ENCODE data around the gene PLXNA4.
A peak's percentile ranks its signal among the peaks of the same experiment; 100 is the strongest.

Gene PLXNA4

DNA sequence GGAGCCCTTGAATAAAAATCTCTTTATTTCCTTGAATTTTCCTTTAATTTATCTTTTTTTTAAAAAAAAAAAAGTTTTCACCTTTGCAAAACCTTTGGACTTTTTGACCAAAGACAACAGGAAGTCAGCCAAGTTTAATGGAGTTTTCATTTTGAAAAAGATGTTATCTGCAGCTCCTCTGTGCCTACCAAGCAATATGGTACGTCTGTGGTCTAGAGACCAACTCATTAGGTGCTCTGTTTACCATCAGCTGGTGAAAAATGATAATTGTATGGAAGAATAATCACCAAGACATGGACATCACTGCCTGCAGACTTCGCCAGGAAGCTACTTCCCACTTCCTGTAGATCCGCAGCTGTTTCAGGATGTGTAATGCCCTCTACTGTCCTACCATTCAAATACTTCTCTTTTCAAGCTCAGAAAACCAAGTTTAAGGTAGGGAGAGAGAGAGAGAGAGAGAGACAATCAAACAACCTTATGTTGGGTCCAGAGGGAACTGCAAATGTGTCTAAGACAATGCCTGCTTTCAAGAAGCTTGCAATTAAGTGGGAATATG is 18.7 kb downstream of the PLXNA4 start:
- Histone ChIP-seq H3K36me3 (ENCODE audit: control insufficient read depth in 1 of 2, insufficient read depth in 2 of 2, low read depth in 1 of 2, low read length in 2 of 2) (peaks cover 0 to 27% of the 10 kb centered on the region in 2 experiments), H3K9me3 (ENCODE audit: control insufficient read depth, low read length) (peaks cover 5% of the 10 kb centered on the region), H3K23ac (ENCODE audit: low read length in 2 of 2) (no peak overlapping the region), H4K8ac (ENCODE audit: low read length) (no peak overlapping the region), H2BK120ac (ENCODE audit: low read depth, low read length) (no peak overlapping the region), H2BK12ac (ENCODE audit: low read length in 2 of 2) (no peak overlapping the region), H3K14ac (ENCODE audit: low read length in 2 of 2) (no peak overlapping the region), H3K4me3 (ENCODE audit: insufficient read depth in 1 of 2, low read depth in 1 of 2, low read length in 2 of 2) (no peak overlapping the region), H3K27ac (ENCODE audit: low read length, poor library complexity, severe bottlenecking) (no peak overlapping the region), H2AK5ac (ENCODE audit: low read length, severe bottlenecking) (no peak overlapping the region), H2BK5ac (ENCODE audit: low read depth, low read length, poor library complexity, severe bottlenecking) (no peak overlapping the region), H3K79me1 (replicated peaks; ENCODE audit: low read length, poor library complexity, severe bottlenecking) (no peaks in the 10 kb centered on the region), H2AFZ (ENCODE audit: low read depth, low read length) (no peak overlapping the region), H3K9ac (ENCODE audit: low read length) (no peak overlapping the region), H2BK15ac (ENCODE audit: low read depth, poor library complexity, severe bottlenecking) (no peak overlapping the region), H3K18ac (ENCODE audit: low read depth in 1 of 2, low read length in 2 of 2) (no peak overlapping the region), H3K27me3 (ENCODE audit: control insufficient read depth in 1 of 2, insufficient read depth in 1 of 2, low read length in 2 of 2) (peaks cover 0 to 25% of the 10 kb centered on the region in 2 experiments), H3K4me2 (ENCODE audit: low read length, poor library complexity, severe bottlenecking) (no peak overlapping the region), H3K4me1 (ENCODE audit: control insufficient read depth, insufficient read depth, low read depth, low read length) (no peaks in the 10 kb centered on the region), H3K4ac (ENCODE audit: low read depth in 1 of 2, low read length in 2 of 2) (no peak overlapping the region), H4K91ac (ENCODE audit: low read length) (no peak overlapping the region)
- peak; percentile 15 for DNase-seq
- 55% methylated on average over 1 of the region's 3 CpGs for WGBS

DNA sequence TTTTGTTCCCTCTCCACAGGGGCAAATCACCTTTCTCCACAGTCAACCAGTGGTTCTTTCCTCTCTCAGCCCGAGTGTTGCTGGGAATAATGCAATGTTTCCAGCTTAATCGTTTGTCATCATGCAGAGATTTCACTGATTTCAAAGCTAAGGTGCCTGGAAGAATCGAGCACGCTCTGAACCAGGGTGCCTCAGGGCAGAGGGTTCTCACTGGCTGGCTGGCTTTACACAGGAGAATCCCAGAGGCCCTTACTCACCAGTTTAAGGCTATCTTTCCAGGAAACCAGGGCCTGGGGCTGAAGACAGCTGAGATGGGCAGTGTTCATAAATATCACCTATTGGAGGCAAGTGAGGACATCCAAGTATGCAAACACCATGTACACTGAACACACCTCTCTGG is 21.8 kb downstream of the PLXNA4 start:
- no peak for DNase-seq
- H3K27ac ChIP-seq (ENCODE audit: low read length, poor library complexity, severe bottlenecking), result no peak overlapping the region
- H4K91ac ChIP-seq (ENCODE audit: low read length), result no peak overlapping the region
- H4K8ac ChIP-seq (ENCODE audit: low read length), result no peak overlapping the region
- H3K9me3 ChIP-seq (ENCODE audit: control insufficient read depth, low read length), result peaks cover 21% of the 10 kb centered on the region
- H3K4ac ChIP-seq (ENCODE audit: low read depth in 1 of 2, low read length in 2 of 2), result no peak overlapping the region
- H2BK12ac ChIP-seq (ENCODE audit: low read length in 2 of 2), result no peak overlapping the region
- H3K18ac ChIP-seq (ENCODE audit: low read depth in 1 of 2, low read length in 2 of 2), result no peak overlapping the region
- 72% methylated on average over 4 of the region's 4 CpGs for WGBS
- H3K23ac ChIP-seq (ENCODE audit: low read length in 2 of 2), result no peak overlapping the region
- no peak overlapping the region for H3K4me2 ChIP-seq (ENCODE audit: low read length, poor library complexity, severe bottlenecking)
- H3K4me1 ChIP-seq (ENCODE audit: control insufficient read depth, insufficient read depth, low read depth, low read length), result no peaks in the 10 kb centered on the region
- no peak overlapping the region for H2BK120ac ChIP-seq (ENCODE audit: low read depth, low read length)
- no peak overlapping the region for H2AFZ ChIP-seq (ENCODE audit: low read depth, low read length)
- no peak overlapping the region for H3K9ac ChIP-seq (ENCODE audit: low read length)
- H3K4me3 ChIP-seq (ENCODE audit: insufficient read depth in 1 of 2, low read depth in 1 of 2, low read length in 2 of 2), result no peak overlapping the region
- no peak overlapping the region for H3K14ac ChIP-seq (ENCODE audit: low read length in 2 of 2)
- H3K36me3 ChIP-seq (ENCODE audit: control insufficient read depth in 1 of 2, insufficient read depth in 2 of 2, low read depth in 1 of 2, low read length in 2 of 2), result peaks cover 0 to 43% of the 10 kb centered on the region in 2 experiments
- no peak overlapping the region for H2BK15ac ChIP-seq (ENCODE audit: low read depth, poor library complexity, severe bottlenecking)
- H2BK5ac ChIP-seq (ENCODE audit: low read depth, low read length, poor library complexity, severe bottlenecking), result no peak overlapping the region
- no peak overlapping the region for H2AK5ac ChIP-seq (ENCODE audit: low read length, severe bottlenecking)
- H3K27me3 ChIP-seq (ENCODE audit: control insufficient read depth in 1 of 2, insufficient read depth in 1 of 2, low read length in 2 of 2), result peaks cover 0 to 20% of the 10 kb centered on the region in 2 experiments
- H3K79me1 ChIP-seq (replicated peaks; ENCODE audit: low read length, poor library complexity, severe bottlenecking), result no peaks in the 10 kb centered on the region

DNA sequence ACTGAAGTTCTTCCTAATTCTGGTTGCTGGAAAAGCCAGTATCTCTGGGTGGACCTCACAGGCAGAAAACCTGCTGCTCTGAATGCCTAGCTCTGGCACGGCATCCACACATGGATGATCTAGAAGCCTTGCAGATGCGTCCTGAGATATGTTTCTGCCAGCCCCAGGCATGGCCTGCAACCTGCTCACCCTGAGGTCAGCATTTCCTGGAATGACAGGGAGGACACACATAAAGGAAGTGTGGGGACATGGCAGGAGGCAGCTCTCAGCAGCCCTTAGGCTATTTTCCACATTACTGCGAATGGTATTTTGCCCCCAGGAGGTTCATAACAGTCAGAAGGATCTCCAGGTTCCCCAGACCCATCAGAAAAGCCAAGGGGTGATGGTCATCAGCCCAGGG is 23.2 kb downstream of the PLXNA4 start:
- Histone ChIP-seq H3K4me2 (ENCODE audit: low read length, poor library complexity, severe bottlenecking) (no peak overlapping the region), H3K79me1 (replicated peaks; ENCODE audit: low read length, poor library complexity, severe bottlenecking) (no peaks in the 10 kb centered on the region), H3K36me3 (ENCODE audit: control insufficient read depth in 1 of 2, insufficient read depth in 2 of 2, low read depth in 1 of 2, low read length in 2 of 2) (peaks cover 0 to 43% of the 10 kb centered on the region in 2 experiments), H3K23ac (ENCODE audit: low read length in 2 of 2) (no peak overlapping the region), H2BK12ac (ENCODE audit: low read length in 2 of 2) (no peak overlapping the region), H3K9ac (ENCODE audit: low read length) (no peak overlapping the region), H3K4me1 (ENCODE audit: control insufficient read depth, insufficient read depth, low read depth, low read length) (no peaks in the 10 kb centered on the region), H2AFZ (ENCODE audit: low read depth, low read length) (no peak overlapping the region), H3K4ac (ENCODE audit: low read depth in 1 of 2, low read length in 2 of 2) (no peak overlapping the region), H2AK5ac (ENCODE audit: low read length, severe bottlenecking) (no peak overlapping the region), H2BK120ac (ENCODE audit: low read depth, low read length) (no peak overlapping the region), H2BK5ac (ENCODE audit: low read depth, low read length, poor library complexity, severe bottlenecking) (no peak overlapping the region), H3K14ac (ENCODE audit: low read length in 2 of 2) (no peak overlapping the region), H4K8ac (ENCODE audit: low read length) (no peak overlapping the region), H3K18ac (ENCODE audit: low read depth in 1 of 2, low read length in 2 of 2) (no peak overlapping the region), H4K91ac (ENCODE audit: low read length) (no peak overlapping the region), H3K9me3 (ENCODE audit: control insufficient read depth, low read length) (peaks cover 21% of the 10 kb centered on the region), H3K4me3 (ENCODE audit: insufficient read depth in 1 of 2, low read depth in 1 of 2, low read length in 2 of 2) (no peak overlapping the region), H3K27ac (ENCODE audit: low read length, poor library complexity, severe bottlenecking) (no peak overlapping the region), H2BK15ac (ENCODE audit: low read depth, poor library complexity, severe bottlenecking) (no peak overlapping the region), H3K27me3 (ENCODE audit: control insufficient read depth in 1 of 2, insufficient read depth in 1 of 2, low read length in 2 of 2) (peaks cover 0 to 16% of the 10 kb centered on the region in 2 experiments)
- 85% methylated on average over 3 of the region's 3 CpGs for WGBS
- DNase-seq, result no peak

DNA sequence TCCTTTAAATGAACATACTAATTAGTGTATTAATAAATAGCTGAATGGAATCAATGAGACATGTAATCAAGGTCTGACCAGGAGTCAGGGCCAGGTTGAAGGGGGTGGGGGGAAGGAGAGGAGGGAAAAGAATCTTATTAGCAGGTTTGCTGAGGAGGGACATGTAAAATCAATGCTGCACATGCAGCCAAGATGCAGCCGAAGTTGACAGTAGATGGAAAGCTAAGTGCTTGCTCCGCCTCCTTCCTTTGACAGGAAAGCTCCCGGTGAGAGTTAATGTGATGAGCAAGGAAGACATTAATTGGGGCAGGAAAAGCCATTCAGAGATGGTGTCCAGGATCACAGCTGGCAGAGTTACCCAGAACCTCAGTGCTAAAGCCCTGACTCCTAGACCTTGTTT is 24.4 kb downstream of the PLXNA4 start:
- Histone ChIP-seq H2AK5ac (ENCODE audit: low read length, severe bottlenecking) (no peak overlapping the region), H3K18ac (ENCODE audit: low read depth in 1 of 2, low read length in 2 of 2) (no peak overlapping the region), H2BK15ac (ENCODE audit: low read depth, poor library complexity, severe bottlenecking) (no peak overlapping the region), H3K14ac (ENCODE audit: low read length in 2 of 2) (no peak overlapping the region), H2BK12ac (ENCODE audit: low read length in 2 of 2) (no peak overlapping the region), H2AFZ (ENCODE audit: low read depth, low read length) (no peak overlapping the region), H3K27ac (ENCODE audit: low read length, poor library complexity, severe bottlenecking) (no peak overlapping the region), H2BK120ac (ENCODE audit: low read depth, low read length) (no peak overlapping the region), H3K9me3 (ENCODE audit: control insufficient read depth, low read length) (peaks cover 21% of the 10 kb centered on the region), H3K4me1 (ENCODE audit: control insufficient read depth, insufficient read depth, low read depth, low read length) (no peaks in the 10 kb centered on the region), H3K23ac (ENCODE audit: low read length in 2 of 2) (no peak overlapping the region), H3K4me2 (ENCODE audit: low read length, poor library complexity, severe bottlenecking) (no peak overlapping the region), H4K8ac (ENCODE audit: low read length) (no peak overlapping the region), H3K27me3 (ENCODE audit: control insufficient read depth in 1 of 2, insufficient read depth in 1 of 2, low read length in 2 of 2) (peaks cover 0 to 20% of the 10 kb centered on the region in 2 experiments), H2BK5ac (ENCODE audit: low read depth, low read length, poor library complexity, severe bottlenecking) (no peak overlapping the region), H4K91ac (ENCODE audit: low read length) (no peak overlapping the region), H3K4me3 (ENCODE audit: insufficient read depth in 1 of 2, low read depth in 1 of 2, low read length in 2 of 2) (no peak overlapping the region), H3K4ac (ENCODE audit: low read depth in 1 of 2, low read length in 2 of 2) (no peak overlapping the region), H3K79me1 (replicated peaks; ENCODE audit: low read length, poor library complexity, severe bottlenecking) (no peaks in the 10 kb centered on the region), H3K36me3 (ENCODE audit: control insufficient read depth in 1 of 2, insufficient read depth in 2 of 2, low read depth in 1 of 2, low read length in 2 of 2) (peaks cover 0 to 43% of the 10 kb centered on the region in 2 experiments), H3K9ac (ENCODE audit: low read length) (no peak overlapping the region)
- no peak for DNase-seq
- WGBS, result 53% methylated on average over 3 of the region's 3 CpGs
